GM12873 (cell line): ENCODE results near the gene SLC51A.

Experiments
- TF ChIP-seq, protein P1 (sequence below): IDR thresholded peaks from 2 replicates; pipeline ENCODE4 v1.5.1; 2012; ENCODE audit warnings: low read depth, mild to moderate bottlenecking, moderate library complexity, low read length, control low read depth; ENCODE audit not compliant: insufficient read depth; ENCODE audit errors: missing control alignments

The SLC51A gene

DNA sequence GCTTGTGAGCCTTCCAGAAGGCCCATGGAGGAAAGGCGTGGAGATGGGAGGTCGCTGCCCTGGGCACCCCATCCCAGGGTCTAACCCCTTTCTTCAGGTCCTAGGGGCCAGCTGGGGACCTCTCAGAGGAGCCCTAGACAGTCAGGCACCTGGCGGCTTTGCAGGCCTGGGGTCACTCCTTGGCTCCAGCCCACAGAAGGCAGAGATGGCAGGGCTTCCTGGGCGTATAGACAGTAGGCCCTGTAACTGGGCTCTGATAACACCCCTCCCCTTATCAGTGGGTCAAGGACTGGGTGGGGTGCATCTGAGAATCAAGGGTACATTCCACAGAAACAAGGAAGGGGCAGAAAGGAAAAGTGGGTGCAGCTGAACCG, 21.8 kb upstream of the SLC51A start:
- TF ChIP-seq, protein P1, sequence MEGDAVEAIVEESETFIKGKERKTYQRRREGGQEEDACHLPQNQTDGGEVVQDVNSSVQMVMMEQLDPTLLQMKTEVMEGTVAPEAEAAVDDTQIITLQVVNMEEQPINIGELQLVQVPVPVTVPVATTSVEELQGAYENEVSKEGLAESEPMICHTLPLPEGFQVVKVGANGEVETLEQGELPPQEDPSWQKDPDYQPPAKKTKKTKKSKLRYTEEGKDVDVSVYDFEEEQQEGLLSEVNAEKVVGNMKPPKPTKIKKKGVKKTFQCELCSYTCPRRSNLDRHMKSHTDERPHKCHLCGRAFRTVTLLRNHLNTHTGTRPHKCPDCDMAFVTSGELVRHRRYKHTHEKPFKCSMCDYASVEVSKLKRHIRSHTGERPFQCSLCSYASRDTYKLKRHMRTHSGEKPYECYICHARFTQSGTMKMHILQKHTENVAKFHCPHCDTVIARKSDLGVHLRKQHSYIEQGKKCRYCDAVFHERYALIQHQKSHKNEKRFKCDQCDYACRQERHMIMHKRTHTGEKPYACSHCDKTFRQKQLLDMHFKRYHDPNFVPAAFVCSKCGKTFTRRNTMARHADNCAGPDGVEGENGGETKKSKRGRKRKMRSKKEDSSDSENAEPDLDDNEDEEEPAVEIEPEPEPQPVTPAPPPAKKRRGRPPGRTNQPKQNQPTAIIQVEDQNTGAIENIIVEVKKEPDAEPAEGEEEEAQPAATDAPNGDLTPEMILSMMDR = no peak

DNA sequence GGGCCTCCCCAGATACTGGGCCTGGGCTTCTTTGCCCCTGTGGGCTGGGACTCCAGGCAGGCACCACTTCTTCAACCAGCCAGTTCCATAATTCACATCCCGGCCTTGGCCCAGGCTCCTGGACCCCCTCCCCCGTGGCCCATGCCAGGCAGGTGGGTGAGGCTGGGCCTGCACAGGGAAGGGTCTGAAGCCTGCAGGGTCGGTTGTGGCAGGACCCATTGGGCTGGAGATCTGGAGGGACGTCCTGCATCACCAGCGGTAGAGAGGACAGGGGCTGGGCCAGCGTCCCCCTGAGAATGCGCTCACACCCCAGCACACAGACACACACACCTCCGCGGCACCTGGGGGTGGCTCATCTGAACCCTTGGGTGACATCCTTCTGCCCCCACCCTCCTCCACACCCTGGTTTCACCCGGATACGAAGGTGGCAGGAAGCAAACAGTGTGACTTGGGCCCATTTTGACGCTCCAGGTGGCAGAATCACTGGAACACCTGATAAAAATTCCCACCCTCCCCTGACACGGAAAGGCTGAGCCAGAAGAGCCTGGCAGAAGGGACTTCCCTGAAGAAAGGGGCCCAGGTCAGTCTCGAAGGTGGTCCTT, 20.6 kb upstream of the SLC51A start:
- TF ChIP-seq, protein P1 = no peak

DNA sequence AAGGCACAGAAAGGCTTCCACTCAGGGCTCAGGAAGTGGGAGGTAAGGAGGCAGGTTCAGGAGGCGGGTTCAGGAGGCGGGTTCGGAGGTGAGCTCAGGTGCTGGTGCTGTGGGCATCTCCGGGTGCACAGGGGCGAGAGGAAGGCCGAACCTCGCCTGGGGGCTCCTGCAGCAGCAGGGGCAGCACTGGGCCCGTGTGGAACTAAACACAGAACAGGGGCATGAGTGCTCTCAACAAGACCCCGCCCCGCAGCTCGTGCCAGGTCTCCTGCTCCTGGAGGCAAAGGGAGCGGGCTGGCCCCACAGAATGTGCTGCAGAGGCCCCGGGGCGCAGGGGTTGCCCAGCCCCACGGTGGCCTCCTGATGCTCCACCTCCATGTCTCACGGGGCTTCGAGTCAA, 18.8 kb upstream of the SLC51A start:
- TF ChIP-seq, protein P1 = no peak

DNA sequence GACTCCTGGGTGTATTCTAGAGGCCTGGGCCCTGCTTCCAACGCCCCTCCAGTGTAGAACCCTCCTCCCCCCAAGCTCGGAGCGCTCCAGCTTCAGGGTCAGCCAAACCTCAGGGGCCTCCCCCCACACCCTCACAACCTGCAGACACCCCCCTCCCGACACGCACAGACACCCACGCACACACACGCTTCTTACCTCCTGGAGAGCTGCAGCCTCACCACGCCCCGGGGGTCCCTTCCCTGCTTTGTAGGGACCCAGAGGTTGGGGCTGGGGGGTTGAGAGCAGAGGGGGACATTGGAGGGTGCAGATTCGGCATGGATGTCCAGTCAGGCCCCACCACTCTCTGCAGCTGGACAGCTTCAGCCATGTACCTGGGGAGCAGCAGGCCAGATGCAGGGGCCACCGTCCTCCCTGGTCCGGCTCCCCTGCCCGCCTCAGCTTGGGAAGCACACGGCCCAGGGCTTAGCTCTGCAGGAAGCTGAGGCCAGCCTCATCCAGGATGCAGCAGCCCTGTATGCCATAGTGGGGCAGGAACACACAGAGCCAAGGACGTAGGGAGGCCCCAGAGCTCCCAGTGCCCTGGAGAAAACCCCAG, 18.2 kb upstream of the SLC51A start:
- TF ChIP-seq, protein P1 = no peak

DNA sequence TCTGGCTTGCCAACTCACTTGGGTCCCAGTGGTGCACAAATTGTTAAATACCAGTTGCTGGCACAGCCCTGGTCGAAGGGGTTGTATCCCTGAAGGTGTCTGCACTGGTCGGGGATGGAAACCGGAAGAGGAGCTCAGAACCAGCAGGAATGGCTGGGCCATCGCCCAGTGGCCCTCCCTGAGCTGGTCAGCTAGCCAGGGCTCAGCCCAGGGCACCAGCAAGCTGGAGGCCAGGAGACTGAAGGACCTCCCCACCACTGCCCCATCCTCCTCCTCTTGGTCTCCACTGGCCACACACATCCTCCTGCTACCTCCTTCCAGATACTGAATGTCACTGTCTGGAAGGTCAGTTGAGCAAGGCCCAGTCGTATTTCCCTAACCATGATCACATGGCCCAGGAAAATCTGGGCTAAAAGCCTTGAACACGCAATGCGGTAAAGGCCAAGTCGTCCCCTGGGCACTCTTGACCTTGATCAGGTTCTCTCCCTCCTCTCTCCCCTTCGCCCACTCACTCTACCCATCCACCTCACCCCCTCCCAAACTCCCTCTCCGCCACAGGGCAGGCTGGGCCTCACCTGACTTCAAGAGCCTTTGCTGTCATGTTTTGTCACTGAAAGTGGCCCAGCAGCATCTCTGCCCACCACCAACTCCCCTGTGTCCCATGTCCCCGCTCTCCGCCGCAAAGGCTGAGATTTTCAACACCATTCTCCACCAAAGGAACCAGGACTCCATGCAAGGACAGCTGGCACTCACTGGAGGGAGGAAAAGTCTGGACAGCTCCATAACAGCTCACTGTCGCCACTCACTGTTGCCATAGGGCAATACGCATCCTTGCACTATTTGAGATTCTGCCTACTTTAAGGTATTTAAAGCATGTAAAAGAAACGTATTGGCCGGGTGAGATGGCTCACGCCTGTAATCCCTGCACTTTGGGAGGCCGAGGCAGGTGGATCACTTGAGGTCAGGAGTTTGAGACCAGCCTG, 17.3 kb upstream of the SLC51A start:
- TF ChIP-seq, protein P1 = peak; percentile 43

DNA sequence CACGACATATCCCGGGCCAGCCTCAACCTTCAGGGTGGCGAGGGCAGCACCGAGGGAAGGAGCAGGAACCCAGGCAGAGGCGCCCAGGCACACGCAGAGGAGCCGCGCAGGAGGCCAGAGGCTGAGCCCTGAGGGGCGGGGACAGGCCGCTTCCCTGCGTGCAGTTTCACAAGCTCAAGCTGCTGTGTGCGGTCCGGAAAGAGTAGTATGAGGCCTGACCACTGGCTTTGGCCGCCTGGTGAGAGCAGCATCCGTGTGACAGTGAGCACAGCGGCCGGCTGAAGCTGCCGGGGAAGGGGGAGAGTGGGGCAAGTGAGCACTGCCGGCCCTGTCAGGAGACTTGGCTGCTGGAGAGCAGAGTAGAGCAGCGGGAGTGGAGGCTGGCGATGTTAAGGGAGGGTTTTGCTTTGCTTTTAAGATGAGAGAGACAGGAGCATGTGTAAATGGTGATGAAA, 13.8 kb upstream of the SLC51A start:
- TF ChIP-seq, protein P1 = no peak

DNA sequence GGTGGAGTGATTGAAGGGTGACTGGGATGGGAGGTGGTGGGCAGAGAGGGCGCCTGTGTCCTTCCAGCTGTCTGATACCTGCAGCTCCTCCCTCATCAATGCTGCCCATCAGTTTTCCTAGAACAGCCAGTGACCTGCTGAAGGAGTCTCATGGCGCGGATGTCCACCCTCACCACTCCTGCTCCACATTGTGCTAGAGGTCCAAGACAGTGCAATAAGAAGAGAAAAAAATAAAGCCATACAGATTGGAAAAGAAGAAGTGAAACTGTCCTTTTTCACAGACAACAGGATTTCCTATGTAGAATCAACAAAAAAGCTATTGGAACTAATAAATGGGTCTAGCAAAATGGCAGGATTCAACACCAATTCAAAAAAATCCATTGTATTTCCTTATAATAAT, 12.5 kb upstream of the SLC51A start:
- TF ChIP-seq, protein P1 = no peak
